ENCODE measurements around the gene OR10Z1. TPM values are rescaled to one million over a fixed set of nuclear protein-coding genes. Genes with fewer than 3 reads are reported as not detected.

OR10Z1 gene
- total RNA-seq, 2 donors from 2014 or later, result not detected

DNA sequence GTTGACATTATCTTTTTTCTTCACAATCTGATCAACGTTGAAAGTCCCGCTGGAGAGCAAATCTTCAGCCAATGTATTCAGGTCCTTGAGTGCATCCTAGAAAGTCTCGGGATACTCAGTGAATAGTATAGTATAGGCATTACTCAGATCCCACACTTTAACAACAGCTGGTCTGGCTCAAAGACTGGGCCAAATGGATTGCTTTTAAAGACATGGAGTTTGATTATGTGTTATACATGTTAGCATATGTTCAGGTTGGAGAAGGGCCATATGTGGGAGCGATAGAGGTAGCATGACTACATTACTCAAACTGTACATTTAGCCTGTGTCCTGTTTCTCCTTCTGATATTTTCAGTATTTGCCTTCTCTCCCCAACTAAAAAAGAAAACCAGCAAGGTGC, 33.1 kb downstream of the OR10Z1 start:
- ATAC-seq (no peak), DNase-seq (no peak)
- Mint-ChIP-seq H3K27me3 (peaks cover 20% of the 10 kb centered on the region), H3K27ac (no peak overlapping the region), H3K4me3 (no peak overlapping the region), H3K36me3 (ENCODE audit: low read depth) (no peaks in the 10 kb centered on the region), H3K4me1 (no peaks in the 10 kb centered on the region)
- H3K9me3 ChIP-seq (ENCODE audit: control insufficient read depth, low read length, poor library complexity, severe bottlenecking), result no peaks in the 10 kb centered on the region

DNA sequence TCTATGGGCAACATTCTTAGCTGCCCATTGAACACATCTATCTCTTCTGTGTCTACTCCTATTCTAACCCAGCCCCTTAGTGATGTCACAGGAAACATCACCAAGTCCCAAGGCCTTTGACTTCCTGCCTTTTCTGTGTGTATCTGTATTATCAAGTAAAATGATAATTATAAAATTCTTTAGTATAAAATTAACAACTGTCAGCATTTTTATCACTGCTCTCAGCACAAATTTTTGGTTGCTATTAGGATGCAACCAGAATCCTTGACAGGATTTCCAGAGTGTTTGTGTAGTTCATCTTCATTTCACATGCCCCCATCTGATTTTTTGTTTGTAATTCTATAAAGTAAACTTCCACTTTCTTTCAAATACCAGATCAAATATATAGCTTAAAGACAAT, 33.8 kb downstream of the OR10Z1 start:
- no peaks in the 10 kb centered on the region for H3K9me3 ChIP-seq (ENCODE audit: control insufficient read depth, low read length, poor library complexity, severe bottlenecking)
- DNase-seq, result no peak
- H3K4me1 Mint-ChIP-seq, result no peaks in the 10 kb centered on the region
- no peak overlapping the region for H3K4me3 Mint-ChIP-seq
- peaks cover 20% of the 10 kb centered on the region for H3K27me3 Mint-ChIP-seq
- no peak for ATAC-seq
- no peaks in the 10 kb centered on the region for H3K36me3 Mint-ChIP-seq (ENCODE audit: low read depth)
- H3K27ac Mint-ChIP-seq, result no peak overlapping the region

DNA sequence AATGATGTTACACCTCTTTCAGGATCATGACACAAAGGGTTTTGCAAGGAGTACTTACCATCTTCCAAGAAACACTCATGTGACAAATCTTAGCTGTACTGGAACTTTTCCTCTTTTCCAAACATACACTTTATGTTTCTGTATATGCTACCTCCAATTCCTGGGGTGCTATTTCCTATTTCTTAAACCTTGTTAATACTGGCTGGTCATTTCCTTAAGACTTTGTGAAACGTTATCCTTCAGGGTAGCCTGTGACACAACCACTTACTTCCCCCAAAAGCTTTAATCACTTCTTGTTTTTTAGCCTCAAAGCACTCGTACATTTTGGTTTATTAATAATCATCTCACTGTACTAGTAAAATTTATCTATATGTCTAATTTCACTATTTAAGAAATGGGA, 39.4 kb downstream of the OR10Z1 start:
- ATAC-seq, result no peak
- Mint-ChIP-seq H3K27ac (no peak overlapping the region), H3K4me1 (peaks cover 13% of the 10 kb centered on the region), H3K36me3 (ENCODE audit: low read depth) (no peaks in the 10 kb centered on the region), H3K4me3 (no peak overlapping the region), H3K27me3 (no peaks in the 10 kb centered on the region)
- H3K9me3 ChIP-seq (ENCODE audit: control insufficient read depth, low read length, poor library complexity, severe bottlenecking), result no peaks in the 10 kb centered on the region
- no peak for DNase-seq

DNA sequence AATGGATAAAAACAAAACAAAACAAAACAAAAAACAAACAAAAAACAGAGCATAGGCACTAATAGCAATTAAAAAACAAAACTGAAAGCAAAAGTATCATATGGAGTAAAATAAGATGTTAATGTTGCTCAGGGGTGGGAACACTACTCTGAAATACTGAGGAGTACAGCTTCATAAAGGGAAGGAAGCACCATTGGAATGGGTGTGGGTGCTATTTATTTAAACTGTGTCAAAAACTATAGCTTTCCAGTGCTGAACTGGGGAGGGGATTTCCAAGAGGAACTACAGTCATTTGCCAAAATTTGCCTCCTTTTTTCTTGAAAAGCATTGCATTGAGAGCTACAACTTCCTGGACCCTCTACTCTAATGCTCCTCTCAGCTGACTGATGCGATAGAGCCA, 41.4 kb downstream of the OR10Z1 start:
- DNase-seq (no peak), ATAC-seq (no peak)
- peak overlapping the region; percentile 68 for H3K4me3 Mint-ChIP-seq
- H3K9me3 ChIP-seq (ENCODE audit: control insufficient read depth, low read length, poor library complexity, severe bottlenecking), result no peaks in the 10 kb centered on the region
- H3K27me3 Mint-ChIP-seq, result peaks cover 4% of the 10 kb centered on the region
- peaks cover 17% of the 10 kb centered on the region for H3K4me1 Mint-ChIP-seq
- no peak overlapping the region for H3K27ac Mint-ChIP-seq
- H3K36me3 Mint-ChIP-seq (ENCODE audit: low read depth), result no peaks in the 10 kb centered on the region

DNA sequence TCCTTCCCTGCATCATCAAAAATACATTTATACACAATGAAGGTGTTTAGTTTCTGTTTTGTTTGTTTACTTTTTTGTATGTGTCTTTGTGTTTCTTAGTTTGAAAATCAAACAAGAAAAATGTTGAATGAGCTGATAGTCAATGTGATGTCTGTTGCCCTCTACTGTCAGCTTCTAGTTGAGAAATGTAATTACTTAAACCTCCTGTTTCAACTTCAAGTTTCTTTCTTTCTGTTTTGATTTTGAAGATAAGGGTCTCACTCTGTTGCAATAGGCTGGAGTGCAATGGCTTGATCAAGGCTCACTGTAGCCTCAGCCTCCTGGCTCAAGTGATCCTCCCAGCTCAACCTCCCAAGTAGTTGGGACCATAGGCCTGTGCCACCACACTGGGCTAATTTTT, 44.0 kb downstream of the OR10Z1 start:
- H3K4me1 Mint-ChIP-seq, result peaks cover 22% of the 10 kb centered on the region

DNA sequence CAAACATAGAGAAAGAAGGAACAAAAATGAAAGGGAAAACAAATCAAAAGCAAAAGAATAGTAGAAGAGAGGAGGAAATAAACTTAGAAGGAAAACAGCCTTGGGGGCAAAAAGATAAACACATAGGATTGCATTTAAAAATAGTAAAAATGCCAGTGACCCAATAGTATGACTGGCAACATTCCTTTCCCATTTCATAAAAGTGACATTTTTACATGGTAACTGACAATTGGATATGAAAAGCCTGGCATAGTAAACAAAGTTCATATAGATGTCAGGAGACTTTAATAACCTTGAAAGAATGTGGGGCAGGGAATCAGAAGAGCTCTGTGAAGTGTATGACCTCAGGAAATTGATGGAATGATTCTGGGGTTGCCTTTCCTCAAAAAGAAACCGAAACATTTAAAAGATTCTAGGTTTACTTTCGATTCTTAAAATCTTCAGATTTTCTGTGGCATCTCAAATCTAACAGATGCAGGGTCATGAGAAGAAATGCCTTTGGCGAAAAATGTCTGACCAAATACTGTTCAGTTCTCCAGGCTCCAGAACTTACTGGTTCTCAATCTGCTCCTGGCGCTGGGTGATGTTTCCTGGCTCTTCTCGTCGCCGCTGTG, 47.8 kb downstream of the OR10Z1 start:
- H3K27me3 Mint-ChIP-seq, result peaks cover 6% of the 10 kb centered on the region
- DNase-seq, result no peak
- H3K9me3 ChIP-seq (ENCODE audit: control insufficient read depth, low read length, poor library complexity, severe bottlenecking), result no peaks in the 10 kb centered on the region
- H3K36me3 Mint-ChIP-seq (ENCODE audit: low read depth), result peaks cover 3% of the 10 kb centered on the region
- no peak overlapping the region for H3K27ac Mint-ChIP-seq
- no peak for ATAC-seq
- no peak overlapping the region for H3K4me3 Mint-ChIP-seq
- peaks cover 12% of the 10 kb centered on the region for H3K4me1 Mint-ChIP-seq

More for the DNA sequence above, 44.0 kb downstream of the OR10Z1 start:
- Mint-ChIP-seq H3K36me3 (ENCODE audit: low read depth) (peaks cover 3% of the 10 kb centered on the region), H3K27ac (peak overlapping the region; percentile 57), H3K4me3 (no peak overlapping the region), H3K27me3 (peaks cover 6% of the 10 kb centered on the region)
- DNase-seq (no peak), ATAC-seq (no peak)
- no peaks in the 10 kb centered on the region for H3K9me3 ChIP-seq (ENCODE audit: control insufficient read depth, low read length, poor library complexity, severe bottlenecking)

DNA sequence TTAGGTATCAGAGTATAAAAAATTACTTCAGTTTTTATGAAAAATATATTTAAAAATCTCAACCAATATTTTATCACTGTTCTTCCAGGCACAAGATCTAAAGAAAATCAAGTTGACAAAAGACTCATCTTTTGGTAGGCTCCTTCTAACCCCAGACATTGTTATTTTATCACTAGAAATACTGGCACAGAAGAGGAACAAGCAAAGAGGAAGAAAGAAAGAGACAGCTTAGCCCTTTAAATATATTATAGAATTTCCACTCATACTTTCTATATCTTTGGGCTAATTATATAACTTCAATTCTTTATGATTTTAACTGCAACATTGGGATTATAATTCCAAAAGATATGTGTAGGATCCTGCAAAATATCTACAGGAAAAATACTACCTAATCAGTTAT, 49.0 kb downstream of the OR10Z1 start:
- Mint-ChIP-seq H3K36me3 (ENCODE audit: low read depth) (peaks cover 3% of the 10 kb centered on the region), H3K4me1 (peaks cover 12% of the 10 kb centered on the region), H3K27me3 (peaks cover 6% of the 10 kb centered on the region), H3K4me3 (no peak overlapping the region), H3K27ac (no peak overlapping the region)
- ATAC-seq (no peak), DNase-seq (no peak)
- no peaks in the 10 kb centered on the region for H3K9me3 ChIP-seq (ENCODE audit: control insufficient read depth, low read length, poor library complexity, severe bottlenecking)

DNA sequence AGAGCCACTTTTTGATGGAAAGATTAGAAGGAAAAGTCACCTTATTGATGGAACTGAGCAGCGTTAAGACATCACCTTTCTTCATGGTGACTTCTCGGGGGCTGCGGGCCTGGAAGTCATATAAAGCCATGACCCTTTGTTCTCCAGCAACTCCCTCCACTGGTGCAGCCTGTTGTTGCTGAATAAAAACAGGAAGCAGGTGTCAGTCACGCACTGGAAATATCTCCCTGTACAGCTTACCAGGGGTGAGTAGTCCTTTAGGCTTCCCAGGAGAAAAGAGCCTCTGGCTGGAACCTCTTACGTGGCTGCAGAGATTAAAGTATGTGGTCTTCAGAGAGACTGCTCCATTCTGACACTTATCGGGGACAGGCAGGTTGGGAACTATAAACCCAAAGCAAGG, 49.5 kb downstream of the OR10Z1 start:
- peaks cover 12% of the 10 kb centered on the region for H3K4me1 Mint-ChIP-seq
- H3K27me3 Mint-ChIP-seq, result peaks cover 6% of the 10 kb centered on the region
- no peak overlapping the region for H3K27ac Mint-ChIP-seq
- no peaks in the 10 kb centered on the region for H3K9me3 ChIP-seq (ENCODE audit: control insufficient read depth, low read length, poor library complexity, severe bottlenecking)
- ATAC-seq (no peak), DNase-seq (no peak)
- H3K4me3 Mint-ChIP-seq, result no peak overlapping the region
- H3K36me3 Mint-ChIP-seq (ENCODE audit: low read depth), result peaks cover 3% of the 10 kb centered on the region

Other genes with a start within 250 kb of the OR10Z1 start
- gene OR10T2, start 205.8 kb upstream of the OR10Z1 start, total RNA-seq, result not detected
- not detected for gene OR10K2, start 179.0 kb upstream of the OR10Z1 start, total RNA-seq
- not detected for gene OR10K1, start 143.4 kb upstream of the OR10Z1 start, total RNA-seq
- gene OR10R2, start 133.0 kb upstream of the OR10Z1 start, total RNA-seq, result not detected
- gene OR6Y1, start 50.9 kb upstream of the OR10Z1 start, total RNA-seq, result not detected
- gene OR6P1, start 34.7 kb upstream of the OR10Z1 start, total RNA-seq, result not detected
- gene OR10X1, start 25.4 kb upstream of the OR10Z1 start, total RNA-seq, result not detected
- not detected for gene SPTA1, start 81.4 kb downstream of the OR10Z1 start, total RNA-seq
- not detected for gene OR6K2, start 95.4 kb downstream of the OR10Z1 start, total RNA-seq
- not detected for gene OR6K3, start 115.5 kb downstream of the OR10Z1 start, total RNA-seq
- not detected for gene OR6K6, start 149.5 kb downstream of the OR10Z1 start, total RNA-seq
- not detected for gene OR6N1, start 166.9 kb downstream of the OR10Z1 start, total RNA-seq
- not detected for gene OR6N2, start 175.9 kb downstream of the OR10Z1 start, total RNA-seq
- gene MNDA, start 226.1 kb downstream of the OR10Z1 start, total RNA-seq, result 1 to 10 TPM in 1 of 2 donors, under 1 TPM in 1; 0.99 to 5.2 TPM

Measured in T-helper 17 cell (primary cell).